Erythroblast (primary cell): Measurements from ENCODE around the gene ELMO2.

ENCODE experiments used
- GATA1 ChIP-seq: IDR thresholded peaks from 2 replicates; pipeline ENCODE4 v1.6.1; 2011; ENCODE audit warnings: low read depth, mild to moderate bottlenecking, control low read depth, low read length, moderate library complexity
- POLR2A ChIP-seq: IDR thresholded peaks from 2 replicates; pipeline ENCODE4 v1.6.1; 2011; ENCODE audit warnings: mild to moderate bottlenecking, low read length

DNA sequence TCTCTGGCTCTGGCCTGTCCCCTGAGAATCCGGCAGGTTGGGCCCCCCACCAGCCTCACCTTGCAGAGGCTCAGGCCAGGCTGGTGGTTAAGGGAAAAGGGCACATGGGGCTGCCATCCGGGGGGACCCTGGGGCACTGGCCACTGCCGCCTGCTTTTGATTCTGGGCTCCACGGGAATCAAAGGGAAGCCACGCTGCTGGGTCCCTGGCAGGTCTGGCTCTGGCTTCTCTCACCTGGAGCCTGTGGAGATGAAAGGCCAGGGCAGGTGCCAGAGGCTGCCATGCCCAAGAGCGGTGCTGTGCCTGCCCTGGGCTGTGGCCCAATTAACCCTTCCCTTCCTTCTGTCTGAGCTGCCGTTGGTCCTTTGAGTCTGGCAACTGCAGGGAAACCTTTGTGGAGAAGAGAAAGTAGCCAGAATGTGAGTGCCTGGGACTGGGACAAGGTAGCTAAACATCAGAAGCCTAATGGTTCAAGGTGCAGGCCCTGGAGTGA lies 88.7 kb downstream of the ELMO2 start:
- no peak for TF ChIP-seq POLR2A
- no peak for TF ChIP-seq GATA1
